Stimulated activated naive CD4-positive, alpha-beta T cell (primary cell): ENCODE measurements around the gene HIPK4.

Experiments
- DNase-seq, 6 experiments: peaks; one replicate each; lab custom pipeline; 2025; lab: John Stamatoyannopoulos, UW

Gene HIPK4

GRCh38 chr19:40367577-40368434 is 22.2 kb downstream of the HIPK4 start:
- DNase-seq: no peak

- DNase-seq: no peak
Measured at GRCh38 chr19:40366697-40367561, 23.1 kb downstream of the HIPK4 start.

- peak in 4 of 6 experiments; percentile 6 to 18 (median 8) for DNase-seq
Measured at GRCh38 chr19:40365613-40366401, 24.2 kb downstream of the HIPK4 start.

- DNase-seq: no peak
Measured at GRCh38 chr19:40365010-40365409, 25.0 kb downstream of the HIPK4 start.

- DNase-seq: no peak
Measured at GRCh38 chr19:40363069-40363468, 26.9 kb downstream of the HIPK4 start.

GRCh38 chr19:40362160-40362559 is 27.8 kb downstream of the HIPK4 start:
- no peak for DNase-seq

GRCh38 chr19:40360708-40361241 is 29.2 kb downstream of the HIPK4 start:
- DNase-seq: no peak

- no peak for DNase-seq
Measured at GRCh38 chr19:40360020-40360707, 29.8 kb downstream of the HIPK4 start.

GRCh38 chr19:40358773-40359172 is 31.2 kb downstream of the HIPK4 start:
- DNase-seq: no peak

GRCh38 chr19:40357640-40358039 is 32.3 kb downstream of the HIPK4 start:
- DNase-seq: no peak

- DNase-seq: no peak
Measured at GRCh38 chr19:40356681-40357595, 33.0 kb downstream of the HIPK4 start.

GRCh38 chr19:40355975-40356680 is 33.9 kb downstream of the HIPK4 start:
- no peak for DNase-seq

- DNase-seq: no peak
Measured at GRCh38 chr19:40348961-40349507, 40.9 kb downstream of the HIPK4 start.

- peak; percentile 93 to 99 (median 96) for DNase-seq
Measured at GRCh38 chr19:40348125-40348913, 41.7 kb downstream of the HIPK4 start, which contains the start of the genes C19orf47 and PLD3. Gene C19orf47 (minus strand): TSS chr19:40348397. CDS start chr19:40341857, 6,540 bp downstream. Gene PLD3 (plus strand): TSS chr19:40348695. CDS start chr19:40366484, 17,789 bp downstream.

GRCh38 chr19:40344422-40344821 is 45.6 kb downstream of the HIPK4 start:
- DNase-seq: no peak

- no peak for DNase-seq
Measured at GRCh38 chr19:40342644-40343311, 47.2 kb downstream of the HIPK4 start.
